ENCODE results near the gene GYS1.

DNA sequence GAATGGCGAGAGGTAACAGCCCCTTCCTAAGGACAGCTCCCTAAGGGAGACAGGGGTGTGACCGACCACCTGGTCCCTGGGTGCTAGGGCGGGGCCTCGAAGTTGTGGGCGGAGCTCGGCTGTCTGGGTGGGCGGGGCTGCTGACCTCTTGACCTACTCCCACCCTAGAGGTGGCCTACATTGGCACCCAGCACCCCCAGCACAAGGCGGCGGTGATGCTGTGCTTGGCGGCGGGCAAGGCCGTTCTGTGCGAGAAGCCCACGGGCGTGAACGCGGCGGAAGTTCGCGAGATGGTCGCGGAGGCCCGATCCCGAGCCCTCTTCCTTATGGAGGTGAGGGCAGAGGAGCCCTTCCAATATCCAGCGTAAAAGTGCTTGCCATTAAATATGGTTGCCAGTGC, 57.2 kb downstream of the GYS1 start:
- TF ChIP-seq, protein P1, sequence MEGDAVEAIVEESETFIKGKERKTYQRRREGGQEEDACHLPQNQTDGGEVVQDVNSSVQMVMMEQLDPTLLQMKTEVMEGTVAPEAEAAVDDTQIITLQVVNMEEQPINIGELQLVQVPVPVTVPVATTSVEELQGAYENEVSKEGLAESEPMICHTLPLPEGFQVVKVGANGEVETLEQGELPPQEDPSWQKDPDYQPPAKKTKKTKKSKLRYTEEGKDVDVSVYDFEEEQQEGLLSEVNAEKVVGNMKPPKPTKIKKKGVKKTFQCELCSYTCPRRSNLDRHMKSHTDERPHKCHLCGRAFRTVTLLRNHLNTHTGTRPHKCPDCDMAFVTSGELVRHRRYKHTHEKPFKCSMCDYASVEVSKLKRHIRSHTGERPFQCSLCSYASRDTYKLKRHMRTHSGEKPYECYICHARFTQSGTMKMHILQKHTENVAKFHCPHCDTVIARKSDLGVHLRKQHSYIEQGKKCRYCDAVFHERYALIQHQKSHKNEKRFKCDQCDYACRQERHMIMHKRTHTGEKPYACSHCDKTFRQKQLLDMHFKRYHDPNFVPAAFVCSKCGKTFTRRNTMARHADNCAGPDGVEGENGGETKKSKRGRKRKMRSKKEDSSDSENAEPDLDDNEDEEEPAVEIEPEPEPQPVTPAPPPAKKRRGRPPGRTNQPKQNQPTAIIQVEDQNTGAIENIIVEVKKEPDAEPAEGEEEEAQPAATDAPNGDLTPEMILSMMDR (IDR thresholded peaks at IDR 0.05), result no peak
- TF ChIP-seq EZH2 (IDR thresholded peaks at IDR 0.05), result no peak
- TF ChIP-seq EZH2phosphoT487 (IDR thresholded peaks at IDR 0.05), result no peak

Data from neural progenitor cell (in vitro differentiated cells).